Ectodermal cell (in vitro differentiated cells): ENCODE data around the gene NLRP3.
"Not testable (repeated sequence)": the region's sequence is repeated elsewhere in the genome, so short reads cannot be mapped to it uniquely, and the experiment has no call there.

Source experiments
- H3K27ac ChIP-seq: 2 replicates; pipeline ENCODE4 v1.7.0; 2013; ENCODE audit warnings: mild to moderate bottlenecking, low read depth, low read length; ENCODE audit not compliant: insufficient read depth, poor library complexity, severe bottlenecking
- H3K27me3 ChIP-seq: 2 replicates; pipeline ENCODE4 v1.7.0; 2013; ENCODE audit warnings: mild to moderate bottlenecking, low read length; ENCODE audit not compliant: insufficient read depth, control insufficient read depth, poor library complexity, severe bottlenecking
- H3K36me3 ChIP-seq: one replicate; pipeline ENCODE4 v1.7.0; 2013; ENCODE audit warnings: low read length; ENCODE audit not compliant: control insufficient read depth, insufficient read depth
- H3K4me1 ChIP-seq: one replicate; pipeline ENCODE4 v1.7.0; 2013; ENCODE audit warnings: low read length; ENCODE audit not compliant: control insufficient read depth, insufficient read depth
- H3K4me3 ChIP-seq: 2 replicates; pipeline ENCODE4 v1.7.0; 2013; ENCODE audit warnings: low read depth, low read length, control low read depth; ENCODE audit not compliant: insufficient read depth
- H3K9me3 ChIP-seq: 2 replicates; pipeline ENCODE4 v1.7.0; 2013; ENCODE audit warnings: mild to moderate bottlenecking, low read length, moderate library complexity; ENCODE audit not compliant: control insufficient read depth
- WGBS, 2 experiments: methylation state at CpG; one replicate each; pipeline ENCODE4 v1.1.7; 2013; ENCODE audit warnings: missing lambda C conversion rate in 2 of 2; 5-methylcytosine and 5-hydroxymethylcytosine counted together

Gene NLRP3

GRCh38 chr1:247468481-247469140, 52.6 kb downstream of the NLRP3 start:
- Histone ChIP-seq H3K27ac (no peak overlapping the region), H3K9me3 (no peaks in the 10 kb centered on the region), H3K4me3 (no peak overlapping the region), H3K27me3 (no peaks in the 10 kb centered on the region), H3K4me1 (no peaks in the 10 kb centered on the region), H3K36me3 (no peaks in the 10 kb centered on the region)
- 87 to 89% methylated on average over 5 of the region's 5 CpGs for WGBS, 2 experiments

GRCh38 chr1:247469141-247469535, 53.2 kb downstream of the NLRP3 start:
- Histone ChIP-seq H3K27me3 (no peaks in the 10 kb centered on the region), H3K9me3 (no peaks in the 10 kb centered on the region), H3K4me3 (no peak overlapping the region), H3K36me3 (no peaks in the 10 kb centered on the region), H3K27ac (no peak overlapping the region), H3K4me1 (no peaks in the 10 kb centered on the region)
- 97% methylated on average over 5 of the region's 5 CpGs for WGBS, 2 experiments

GRCh38 chr1:247470942-247471429, 55.0 kb downstream of the NLRP3 start:
- H3K4me3 ChIP-seq, H3K27ac ChIP-seq, H3K9me3 ChIP-seq, H3K4me1 ChIP-seq, H3K27me3 ChIP-seq, H3K36me3 ChIP-seq: not testable (repeated sequence)
- 80 to 86% methylated on average over 16 of the region's 16 CpGs for WGBS, 2 experiments

GRCh38 chr1:247471445-247472016, 55.6 kb downstream of the NLRP3 start:
- Histone ChIP-seq H3K36me3 (no peaks in the 10 kb centered on the region), H3K27ac (no peak overlapping the region), H3K27me3 (no peaks in the 10 kb centered on the region), H3K9me3 (no peaks in the 10 kb centered on the region), H3K4me3 (no peak overlapping the region), H3K4me1 (no peaks in the 10 kb centered on the region)
- WGBS, 2 experiments = 93% methylated on average over 11 to 12 of the region's 12 CpGs

- Histone ChIP-seq H3K4me3 (no peak overlapping the region), H3K9me3 (no peaks in the 10 kb centered on the region), H3K4me1 (no peaks in the 10 kb centered on the region), H3K27ac (no peak overlapping the region), H3K27me3 (no peaks in the 10 kb centered on the region), H3K36me3 (no peaks in the 10 kb centered on the region)
- no CpG with 5 or more reads among the region's 1 CpG for WGBS, 2 experiments
These were observed 56.1 kb downstream of the NLRP3 start for GRCh38 chr1:247472035-247472434.

- Histone ChIP-seq H3K36me3 (no peaks in the 10 kb centered on the region), H3K4me3 (no peak overlapping the region), H3K27ac (no peak overlapping the region), H3K9me3 (no peaks in the 10 kb centered on the region), H3K4me1 (no peaks in the 10 kb centered on the region), H3K27me3 (no peaks in the 10 kb centered on the region)
- 75 to 76% methylated on average over 3 of the region's 3 CpGs for WGBS, 2 experiments
These were observed 58.4 kb downstream of the NLRP3 start for GRCh38 chr1:247474367-247474766.

- H3K27ac ChIP-seq = no peak overlapping the region
- no peaks in the 10 kb centered on the region for H3K4me1 ChIP-seq
- H3K9me3 ChIP-seq = no peaks in the 10 kb centered on the region
- no peaks in the 10 kb centered on the region for H3K27me3 ChIP-seq
- no peak overlapping the region for H3K4me3 ChIP-seq
- H3K36me3 ChIP-seq = no peaks in the 10 kb centered on the region
- WGBS, 2 experiments = 93 to 95% methylated on average over 2 of the region's 2 CpGs
These were observed 59.8 kb downstream of the NLRP3 start for GRCh38 chr1:247475793-247476192.

- H3K4me3 ChIP-seq, H3K36me3 ChIP-seq, H3K9me3 ChIP-seq, H3K4me1 ChIP-seq, H3K27me3 ChIP-seq, H3K27ac ChIP-seq: not testable (repeated sequence)
- 85 to 90% methylated on average over 4 to 5 of the region's 6 CpGs for WGBS, 2 experiments
These were observed 60.5 kb downstream of the NLRP3 start for GRCh38 chr1:247476328-247477058.

- WGBS, 2 experiments = 100% methylated on average over 1 of the region's 1 CpG
- Histone ChIP-seq H3K4me1 (no peaks in the 10 kb centered on the region), H3K36me3 (no peaks in the 10 kb centered on the region), H3K27ac (no peak overlapping the region), H3K4me3 (no peak overlapping the region), H3K9me3 (no peaks in the 10 kb centered on the region), H3K27me3 (no peaks in the 10 kb centered on the region)
These were observed 66.8 kb downstream of the NLRP3 start for GRCh38 chr1:247482747-247483146.

GRCh38 chr1:247487057-247487456, 71.1 kb downstream of the NLRP3 start:
- no peaks in the 10 kb centered on the region for H3K9me3 ChIP-seq
- H3K36me3 ChIP-seq = no peaks in the 10 kb centered on the region
- no peaks in the 10 kb centered on the region for H3K27me3 ChIP-seq
- no peak overlapping the region for H3K4me3 ChIP-seq
- H3K4me1 ChIP-seq = no peaks in the 10 kb centered on the region
- no peak overlapping the region for H3K27ac ChIP-seq
